Measurements from ENCODE around the gene TUBG2. TPM values are rescaled to one million over a fixed set of nuclear protein-coding genes. Genes with fewer than 3 reads are reported as not detected.
"Not testable (repeated sequence)": the region's sequence is repeated elsewhere in the genome, so short reads cannot be mapped to it uniquely, and the experiment has no call there.

Gene TUBG2
- total RNA-seq: 6.2 TPM

DNA sequence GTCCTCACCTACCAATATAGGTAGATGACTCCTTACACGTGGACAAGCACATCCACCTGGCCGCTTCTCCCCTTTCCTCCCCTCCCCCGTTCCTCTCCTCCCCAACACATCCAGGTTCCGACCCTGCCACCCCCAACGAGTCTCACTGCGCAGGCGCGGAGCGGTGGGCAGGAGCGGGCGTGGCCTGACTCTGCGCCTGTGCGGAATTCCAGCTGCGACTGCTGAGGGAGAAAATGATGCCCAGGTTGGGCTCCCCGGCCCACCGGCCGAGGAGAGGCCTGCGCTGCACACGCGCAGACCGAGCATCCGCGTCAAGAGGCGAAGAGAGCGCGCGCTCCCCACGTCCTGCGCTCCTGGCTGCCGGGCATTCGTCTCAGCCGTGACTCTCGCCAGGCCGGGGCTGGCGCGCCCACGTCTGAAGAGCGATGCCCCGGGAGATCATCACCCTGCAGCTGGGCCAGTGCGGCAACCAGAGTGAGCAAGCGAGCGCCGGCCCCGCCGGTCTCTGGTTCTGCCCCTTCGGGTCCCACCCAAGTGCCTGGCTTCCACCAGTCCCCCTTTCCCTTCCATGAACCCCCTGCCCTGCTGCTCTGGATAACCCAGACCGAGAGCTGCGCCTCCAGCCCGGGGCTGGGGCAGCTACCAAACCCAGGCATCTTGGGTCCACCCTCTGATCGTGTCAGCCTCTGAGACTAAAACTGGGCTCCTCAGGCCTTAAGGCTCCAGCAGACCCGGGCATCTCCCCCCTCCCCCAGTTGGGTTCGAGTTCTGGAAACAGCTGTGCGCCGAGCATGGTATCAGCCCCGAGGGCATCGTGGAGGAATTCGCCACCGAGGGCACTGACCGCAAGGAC is at the start of gene TUBG2:
TUBG2 (plus strand) TSS at position 206 of the 853 bp plus-strand sequence; CDS start at position 426, 220 bp downstream.
- peak; percentile 96 for DNase-seq

DNA sequence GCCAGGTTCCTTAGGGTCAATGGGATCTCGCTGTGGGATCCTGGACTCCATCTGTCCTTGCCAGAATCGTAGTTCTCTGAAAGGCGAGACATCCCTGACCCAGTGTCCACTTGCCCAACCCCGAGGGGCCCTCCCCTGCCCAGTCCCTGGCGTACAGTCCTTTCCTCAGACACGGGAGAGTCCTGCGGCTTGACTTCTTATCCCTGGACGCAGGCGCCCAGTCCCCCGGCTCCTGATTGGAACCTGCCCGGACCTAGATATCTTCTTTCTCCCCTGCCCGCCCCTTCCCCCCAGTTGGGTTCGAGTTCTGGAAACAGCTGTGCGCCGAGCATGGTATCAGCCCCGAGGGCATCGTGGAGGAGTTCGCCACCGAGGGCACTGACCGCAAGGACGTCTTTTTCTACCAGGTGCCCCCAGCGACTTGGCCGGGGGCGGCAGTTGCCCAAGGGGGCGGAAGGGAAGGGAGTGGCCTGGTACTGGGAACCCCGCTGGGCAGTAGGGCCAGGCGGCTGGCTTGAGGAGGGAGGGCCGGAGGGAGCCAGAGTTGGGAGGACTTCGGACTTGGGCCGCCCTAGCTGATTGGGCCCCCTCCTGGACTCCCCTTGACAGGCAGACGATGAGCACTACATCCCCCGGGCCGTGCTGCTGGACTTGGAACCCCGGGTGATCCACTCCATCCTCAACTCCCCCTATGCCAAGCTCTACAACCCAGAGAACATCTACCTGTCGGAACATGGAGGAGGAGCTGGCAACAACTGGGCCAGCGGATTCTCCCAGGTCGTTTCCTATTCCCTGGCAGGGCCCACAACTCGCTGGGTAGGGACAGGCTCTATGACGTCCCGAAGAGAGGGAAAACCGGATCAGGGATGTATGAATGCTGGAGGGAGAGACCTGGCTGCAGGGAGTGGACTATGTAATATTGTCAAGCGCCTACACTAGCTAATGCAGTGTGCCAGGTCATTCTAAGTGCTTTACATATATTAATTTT is 49.0 kb upstream of the TUBG2 start:
- not testable (repeated sequence) for DNase-seq

DNA sequence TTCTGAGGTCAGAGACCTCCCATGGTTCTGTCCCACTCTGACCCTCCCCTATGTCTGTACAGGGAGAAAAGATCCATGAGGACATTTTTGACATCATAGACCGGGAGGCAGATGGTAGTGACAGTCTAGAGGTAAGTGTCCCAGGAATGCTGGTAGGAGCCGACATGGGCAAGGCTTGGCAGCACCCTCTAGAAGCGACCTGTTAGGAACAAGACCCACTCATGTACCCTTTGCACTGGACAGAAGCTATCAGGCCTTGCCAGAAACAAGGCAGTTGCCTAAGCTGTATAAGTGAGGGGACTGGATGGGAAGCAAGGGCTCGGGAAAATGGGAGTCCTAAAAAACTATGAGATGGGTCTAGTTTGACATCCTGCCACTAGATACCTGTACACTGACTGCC is 47.1 kb upstream of the TUBG2 start:
- DNase-seq: no peak

DNA sequence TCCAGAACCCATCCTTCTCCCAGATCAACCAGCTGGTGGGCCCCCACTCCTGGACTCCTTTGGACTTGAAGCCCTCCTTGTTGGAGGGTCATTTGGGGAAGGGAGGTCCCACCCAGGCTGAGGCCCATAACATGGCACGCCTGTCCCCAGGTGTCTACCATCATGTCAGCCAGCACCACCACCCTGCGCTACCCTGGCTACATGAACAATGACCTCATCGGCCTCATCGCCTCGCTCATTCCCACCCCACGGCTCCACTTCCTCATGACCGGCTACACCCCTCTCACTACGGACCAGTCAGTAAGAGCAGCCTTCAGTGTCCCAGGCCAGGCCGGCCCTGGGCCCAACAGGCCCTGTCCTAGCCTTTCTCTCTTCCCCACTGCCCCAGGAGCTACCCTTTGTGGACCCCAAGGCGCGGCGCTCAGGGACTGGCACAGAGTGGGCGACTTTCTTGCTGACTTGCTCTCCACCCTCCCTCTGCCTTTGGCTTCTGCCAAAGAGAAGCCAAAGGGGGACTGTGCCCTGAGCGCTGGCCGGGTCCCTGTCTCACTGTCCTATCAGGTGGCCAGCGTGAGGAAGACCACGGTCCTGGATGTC is 45.3 kb upstream of the TUBG2 start:
- DNase-seq: no peak

DNA sequence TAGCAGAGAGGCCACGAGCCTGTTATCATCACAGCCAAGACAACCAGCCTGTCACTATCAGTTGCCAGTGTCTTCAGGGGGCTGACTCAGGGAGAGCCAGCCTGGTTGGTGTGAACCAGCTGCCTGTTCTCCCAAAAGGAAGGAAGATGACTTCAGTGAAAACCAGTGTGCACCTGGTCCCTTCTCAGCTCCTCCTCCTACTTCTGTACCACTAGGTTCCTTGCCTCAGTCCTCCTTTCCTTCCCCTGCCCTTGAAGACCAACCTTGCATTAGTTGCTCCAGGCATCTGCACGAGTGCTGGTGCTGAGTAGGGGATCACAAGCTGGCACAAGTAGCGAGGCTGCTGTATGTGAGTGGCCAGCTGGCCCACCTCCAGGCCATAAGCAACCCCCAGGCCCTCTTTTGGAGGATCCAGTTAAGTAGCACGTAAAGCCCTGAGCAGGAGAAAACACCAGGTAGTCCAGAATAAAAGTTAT is 41.1 kb upstream of the TUBG2 start:
- DNase-seq: peak; percentile 38

DNA sequence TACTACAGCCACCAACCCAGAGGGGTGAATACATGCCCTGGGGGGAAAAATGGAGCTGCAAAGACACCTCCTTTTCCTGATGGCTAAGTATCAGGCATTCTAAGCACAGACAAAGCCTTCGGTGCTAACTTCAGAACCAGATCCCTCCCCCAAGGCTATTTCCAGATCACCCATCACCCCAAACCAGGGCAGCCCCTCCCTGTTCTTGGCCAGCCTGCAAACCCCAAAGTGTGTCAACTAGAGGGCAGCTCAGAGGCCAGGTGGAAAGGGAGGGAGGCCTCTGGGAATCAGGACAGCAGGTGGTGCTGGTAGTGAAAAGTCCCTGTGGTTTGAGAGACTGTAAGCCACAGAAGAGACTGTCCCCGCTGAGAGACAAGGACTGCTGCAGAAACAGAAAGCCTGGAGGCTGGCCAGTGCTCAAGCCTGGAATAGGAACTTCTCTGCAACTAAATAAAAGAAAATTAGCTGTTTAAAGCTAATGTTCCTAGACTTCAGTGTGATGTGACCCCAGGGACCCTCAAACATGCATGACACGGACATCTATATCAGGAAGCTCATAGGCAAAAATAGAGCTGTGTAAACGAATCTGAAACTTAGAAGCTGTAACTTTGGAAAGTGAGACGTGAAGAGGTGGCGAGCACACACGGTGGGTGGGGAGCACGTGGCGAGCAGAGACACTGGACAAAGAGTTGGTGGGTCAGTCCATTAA is 40.5 kb upstream of the TUBG2 start:
- DNase-seq: peak; percentile 80

DNA sequence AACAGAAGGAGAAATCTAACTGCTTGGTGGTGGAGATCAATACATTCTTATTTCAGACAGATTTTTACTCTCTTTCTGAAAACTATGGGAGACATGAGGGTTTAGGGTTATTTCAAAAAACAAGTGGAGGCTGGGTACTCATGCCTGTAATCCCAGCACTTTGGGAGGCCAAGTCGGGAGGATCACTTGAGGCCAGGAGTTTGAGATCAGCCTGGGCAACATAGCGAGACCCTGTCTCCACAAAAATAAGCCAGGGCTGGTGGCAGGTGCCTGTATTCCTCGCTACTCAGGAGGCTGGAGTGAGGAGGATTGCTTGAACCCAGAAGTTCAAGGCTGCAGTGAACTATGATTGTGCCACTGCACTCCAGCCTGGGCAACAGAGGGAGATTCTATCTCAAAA is 37.1 kb upstream of the TUBG2 start:
- DNase-seq: not testable (repeated sequence)

DNA sequence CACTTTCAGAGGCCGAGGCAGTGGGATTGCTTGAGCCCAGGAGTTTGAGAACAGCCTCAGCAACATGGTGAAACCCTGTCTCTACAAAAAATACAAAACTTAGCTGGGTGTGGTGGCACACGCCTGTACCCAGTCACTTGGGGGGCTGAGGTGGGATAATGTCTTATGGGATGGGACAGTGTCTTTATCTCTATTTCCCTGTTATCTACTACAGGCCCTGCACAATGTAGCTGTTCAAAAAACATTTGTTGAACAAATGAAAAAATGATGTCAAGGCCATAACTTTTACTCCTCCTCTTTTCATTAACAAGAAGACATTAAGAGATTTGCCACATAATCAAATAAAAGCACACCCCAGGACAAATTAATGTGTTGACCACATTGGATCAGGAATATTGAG is 35.8 kb upstream of the TUBG2 start:
- DNase-seq: no peak

DNA sequence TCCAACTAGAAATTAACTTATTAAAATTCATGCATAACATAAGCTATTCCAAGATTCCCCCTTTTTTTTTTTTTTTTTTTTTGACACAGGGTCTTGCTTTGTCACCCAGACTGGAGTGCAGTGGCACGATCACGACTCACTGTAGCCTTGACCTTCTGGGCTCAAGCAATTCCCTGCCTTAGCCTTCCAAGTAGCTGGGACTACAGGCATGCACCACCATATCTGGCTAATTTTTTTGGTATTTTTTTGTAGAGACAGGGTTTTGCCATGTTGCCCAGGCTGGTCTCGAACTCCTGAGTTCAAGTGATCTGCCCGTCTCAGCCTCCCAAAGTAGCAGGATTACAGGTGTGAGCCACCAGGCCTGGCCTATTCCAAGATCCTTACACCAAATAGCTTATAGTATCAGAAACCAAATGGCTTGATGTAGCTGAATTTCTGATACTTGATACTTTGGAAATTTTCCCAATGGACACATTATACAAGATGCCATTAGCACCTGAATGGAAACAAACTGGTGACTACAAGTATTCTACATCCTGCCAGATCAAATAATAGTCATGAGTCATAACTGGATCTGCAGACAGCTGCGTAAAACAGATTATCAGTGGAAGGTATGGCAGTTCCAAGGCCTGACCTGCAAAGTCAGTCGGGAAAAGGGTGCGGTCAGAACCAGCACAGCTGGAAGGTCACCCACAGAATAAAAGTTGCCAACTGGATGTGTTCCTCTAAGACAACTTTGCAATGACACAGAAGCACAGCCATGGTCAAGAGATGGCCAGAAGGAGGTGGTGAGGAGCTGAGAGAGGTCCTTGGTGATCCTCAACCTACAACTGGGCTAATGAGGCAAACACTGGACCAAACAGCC is 35.1 kb upstream of the TUBG2 start:
- DNase-seq: no peak

DNA sequence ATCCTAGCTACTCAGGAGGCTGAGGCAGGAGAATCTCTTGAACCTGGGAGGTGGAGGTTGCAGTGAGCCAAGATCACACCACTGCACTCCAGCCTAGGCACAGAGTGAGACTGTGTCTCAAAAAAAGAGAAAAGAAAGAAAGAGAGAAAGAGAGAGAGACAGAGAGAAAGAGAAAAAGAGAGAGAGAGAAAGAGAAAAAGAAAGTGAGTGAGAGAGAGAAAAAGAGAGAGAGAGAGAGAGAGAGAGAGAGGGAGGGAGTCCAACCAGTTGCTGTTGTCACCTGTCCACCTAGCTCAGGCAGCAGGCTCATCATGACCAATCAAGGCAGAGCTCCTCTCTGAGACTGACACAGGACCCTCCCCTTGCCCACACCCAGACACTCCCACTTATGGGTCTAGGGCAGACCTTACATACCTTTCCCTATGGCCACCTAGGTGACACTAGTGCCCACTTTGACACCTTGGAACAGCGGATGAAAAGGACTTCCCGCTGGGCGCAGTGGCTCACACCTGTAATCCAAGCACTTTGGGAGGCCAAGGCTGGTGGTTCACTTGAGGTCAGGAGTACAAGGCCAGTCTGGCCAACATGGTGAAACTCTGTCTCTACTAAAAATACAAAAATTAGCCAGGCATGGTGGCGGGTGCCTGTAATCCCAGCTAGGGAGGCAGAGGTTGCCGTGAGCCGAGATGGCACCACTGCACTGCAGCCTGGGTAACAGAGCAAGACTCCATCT is 31.9 kb upstream of the TUBG2 start:
- DNase-seq: not testable (repeated sequence)

DNA sequence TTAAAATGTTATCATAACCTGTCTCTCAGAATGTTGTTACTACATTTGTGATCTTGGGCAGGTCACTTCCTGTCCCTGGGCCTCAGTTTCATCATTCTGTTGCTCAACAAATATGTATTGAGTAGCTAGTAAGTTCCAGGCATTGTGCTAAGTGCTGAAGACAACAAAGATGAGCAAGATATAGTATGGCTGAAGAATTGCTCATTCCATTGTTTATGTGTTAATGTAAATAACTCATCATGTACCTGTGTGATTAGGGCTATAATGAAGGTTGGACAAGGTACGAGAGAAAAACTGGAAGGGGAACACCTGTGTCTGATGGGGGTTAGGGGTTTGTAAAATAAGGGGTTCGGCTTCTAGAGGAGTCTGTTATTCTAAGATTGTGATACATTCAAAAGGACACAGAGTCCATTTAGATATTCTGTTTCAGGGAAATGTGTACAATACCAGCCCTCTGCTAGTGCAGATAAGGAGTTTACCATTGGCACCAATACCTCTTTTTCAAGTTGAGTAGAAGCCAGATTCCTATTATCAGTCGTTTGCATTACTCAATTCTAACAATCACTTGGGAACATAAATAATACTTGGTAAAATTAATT is 29.6 kb upstream of the TUBG2 start:
- DNase-seq: no peak

DNA sequence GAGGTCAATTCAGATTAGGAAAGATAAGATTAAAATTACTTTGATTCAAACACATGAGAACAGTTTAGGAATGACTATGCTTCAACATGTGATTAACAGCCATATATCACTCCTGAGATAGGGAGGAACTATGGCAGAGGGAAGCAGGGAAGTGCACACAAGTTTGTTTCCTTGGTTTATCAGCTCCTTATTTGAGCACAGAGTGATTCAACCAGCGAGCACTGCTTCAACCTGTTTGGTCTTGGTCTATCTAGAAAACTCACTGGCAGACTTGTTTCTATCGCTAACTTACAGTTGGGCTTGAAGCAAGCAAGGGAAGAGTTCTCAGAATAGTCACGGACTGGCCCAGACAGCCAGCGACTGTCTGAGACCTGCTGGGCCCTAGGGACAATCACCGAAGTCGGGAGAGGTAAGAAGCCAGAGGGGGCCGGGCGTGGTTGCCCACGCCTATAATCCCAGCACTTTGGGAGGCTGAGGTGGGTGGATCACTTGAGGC is 26.1 kb upstream of the TUBG2 start:
- no peak for DNase-seq

DNA sequence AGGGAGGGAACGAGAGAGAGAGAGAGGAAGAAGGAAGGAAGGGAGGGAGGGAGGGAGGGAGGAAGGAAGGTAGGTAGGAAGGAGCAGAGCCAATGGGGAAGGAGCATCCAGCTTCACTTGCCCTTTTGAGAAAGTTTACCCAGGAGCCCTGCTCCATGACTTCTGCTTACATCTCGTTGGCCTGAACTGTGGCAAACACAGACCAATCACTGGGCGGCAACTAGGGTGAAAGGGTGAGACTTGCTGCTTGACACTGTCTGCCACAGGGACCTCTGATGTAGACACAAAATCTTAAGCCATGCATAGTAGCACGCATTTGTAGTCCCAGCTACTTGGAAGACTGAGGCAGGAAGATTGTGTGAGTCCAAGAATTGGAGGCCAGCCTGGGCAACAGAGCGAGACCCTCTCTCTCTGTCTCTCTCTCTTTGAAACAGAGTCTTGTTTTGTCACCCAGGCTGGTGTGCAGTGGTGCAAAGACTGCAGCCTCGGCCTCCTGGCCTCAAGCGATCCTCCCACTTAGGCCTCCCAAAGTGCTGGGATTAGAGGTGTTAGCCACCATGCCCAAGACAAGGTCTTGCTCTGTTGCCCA is 19.5 kb upstream of the TUBG2 start:
- DNase-seq: no peak

DNA sequence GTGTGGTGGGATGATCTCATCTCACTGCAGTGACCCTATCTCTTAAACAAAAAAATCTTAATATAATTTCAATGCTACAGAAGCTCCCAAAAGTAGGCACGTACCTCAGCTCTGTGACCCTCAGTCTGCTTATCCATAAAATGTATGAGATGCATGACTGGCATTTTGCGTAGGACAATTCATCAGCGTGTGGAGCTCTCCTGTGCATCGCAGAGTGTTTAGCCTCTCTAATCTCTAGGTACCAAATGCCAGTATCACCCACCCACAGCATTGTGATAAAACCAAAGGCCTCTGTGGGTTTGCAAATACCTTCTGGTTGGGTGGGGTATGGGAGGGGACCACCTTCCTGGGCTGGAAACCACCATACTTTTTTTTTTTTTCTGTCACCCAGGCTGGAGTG is 19.0 kb upstream of the TUBG2 start:
- DNase-seq: no peak

DNA sequence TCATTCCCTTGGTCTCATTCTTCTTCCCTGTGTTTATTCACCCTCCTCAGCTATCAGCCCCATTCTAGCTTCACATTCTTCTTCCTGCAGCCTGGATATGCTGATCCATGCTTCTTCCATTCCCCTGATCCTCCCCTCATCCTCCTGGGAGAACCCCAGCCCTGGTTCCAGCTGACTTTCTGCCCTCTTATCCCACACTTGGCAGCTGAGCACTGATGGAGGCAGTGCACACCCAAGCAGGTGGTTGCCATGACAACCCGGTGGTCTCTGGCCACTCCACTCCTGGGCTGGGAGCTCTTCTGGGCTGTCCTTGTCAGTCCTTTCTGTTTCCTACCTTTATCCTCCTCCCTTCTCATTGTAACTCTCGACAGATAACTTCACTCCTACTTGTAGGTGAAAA is 16.7 kb upstream of the TUBG2 start:
- DNase-seq: no peak

DNA sequence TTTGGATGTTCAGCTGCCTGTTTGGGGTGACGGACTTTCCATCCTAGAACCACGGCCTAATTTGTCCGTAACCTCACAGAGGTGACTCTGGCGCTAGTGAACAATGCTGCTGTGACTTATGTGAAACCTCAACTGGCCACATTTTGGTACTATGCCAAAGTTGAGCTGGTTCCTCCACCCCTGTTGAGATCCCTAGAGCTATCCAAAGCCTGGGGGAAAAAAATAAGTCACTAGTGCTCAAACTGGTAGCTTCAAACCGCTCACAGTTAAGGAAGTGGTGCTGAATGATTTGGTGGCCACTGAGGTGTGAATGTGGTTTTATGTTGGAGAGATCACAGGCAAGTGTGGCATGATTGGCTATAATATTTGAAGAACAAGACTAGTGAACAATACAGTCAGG is 11.3 kb upstream of the TUBG2 start:
- DNase-seq: no peak

DNA sequence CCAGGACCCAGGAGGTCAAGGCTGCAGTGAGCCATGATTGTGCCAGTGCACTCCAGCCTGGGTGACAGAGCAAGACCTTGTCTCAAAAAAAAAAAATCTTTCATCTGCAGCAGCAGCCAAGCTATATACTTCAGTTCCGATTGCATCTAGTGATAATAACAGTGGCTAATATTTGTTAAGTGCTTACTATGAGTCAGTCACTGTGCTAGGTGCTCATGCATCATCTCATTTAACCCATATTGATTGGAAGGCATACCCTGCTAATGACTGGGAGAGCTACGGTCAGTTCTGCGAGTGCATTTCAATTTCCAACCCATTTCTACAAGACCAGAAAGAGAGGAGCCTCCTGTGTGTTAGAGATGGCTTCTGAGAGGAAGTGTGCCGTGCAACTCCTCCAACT is 7.7 kb upstream of the TUBG2 start:
- no peak for DNase-seq

DNA sequence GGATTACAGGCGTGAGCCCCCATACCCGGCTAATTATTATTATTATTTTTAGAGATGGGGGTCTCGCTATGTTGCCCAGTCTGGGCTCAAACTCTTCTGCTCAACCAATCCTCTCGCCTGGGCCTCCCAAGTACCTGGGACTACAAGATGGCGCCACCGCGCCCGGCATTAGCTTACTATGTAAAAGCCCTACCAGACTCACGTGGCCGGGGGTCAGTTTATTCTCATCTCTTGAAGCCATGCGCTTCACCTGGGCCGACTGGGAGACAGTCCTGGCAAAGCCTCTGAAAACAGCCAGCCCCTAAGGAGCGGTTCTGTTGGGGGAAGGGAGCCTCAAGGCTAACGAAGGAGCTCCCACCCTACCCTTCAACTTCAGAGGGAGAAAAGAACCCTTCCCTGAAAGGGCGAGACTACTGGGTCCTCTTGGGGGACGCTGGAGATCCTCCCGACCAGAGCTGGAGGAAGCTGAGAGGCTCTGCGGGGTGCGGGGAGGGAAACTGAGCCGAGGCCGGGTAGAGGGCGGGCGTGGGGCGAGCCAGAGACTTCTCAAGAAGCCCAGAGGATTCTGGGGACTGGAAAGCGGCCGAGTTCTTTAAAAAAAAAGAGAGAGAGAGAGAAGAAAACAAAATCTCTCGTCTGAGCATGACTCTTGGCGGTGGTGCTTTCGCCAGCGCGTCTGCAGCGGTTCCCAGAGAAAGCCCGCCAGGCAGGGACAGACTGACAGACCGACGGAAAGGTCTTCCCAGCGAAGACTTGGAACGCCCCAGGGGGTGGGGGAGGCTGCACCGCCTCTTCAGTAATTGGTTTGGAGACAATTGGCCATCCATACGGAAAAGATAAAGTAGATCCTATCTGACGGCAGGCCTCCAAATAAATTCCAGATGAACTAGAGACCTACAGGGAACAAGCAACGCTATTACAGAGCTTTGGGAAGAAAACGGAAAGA is 5.6 kb upstream of the TUBG2 start:
- peak; percentile 85 for DNase-seq
